Loucy (cell line): Measurements from ENCODE around the gene OR2A1.
"Not testable (repeated sequence)": the region's sequence is repeated elsewhere in the genome, so short reads cannot be mapped to it uniquely, and the experiment has no call there.

Experiments
- H2AFZ ChIP-seq: fragments of 200-600 bp; sonication (generic); 2 replicates; pipeline ENCODE4 v1.6.0; 2016; ENCODE audit warnings: antibody characterized with exemption, mild to moderate bottlenecking, low read length, moderate library complexity
- H3F3A ChIP-seq: fragments of 200-600 bp; 2 replicates; pipeline ENCODE4 v1.6.0; 2016; ENCODE audit warnings: antibody characterized with exemption, low read depth, mild to moderate bottlenecking
- H3K27me3 ChIP-seq: fragments of 200-600 bp; sonication (generic); 2 replicates; pipeline ENCODE4 v1.6.1; 2014; ENCODE audit warnings: low read length, mild to moderate bottlenecking; ENCODE audit not compliant: insufficient read depth, poor library complexity, severe bottlenecking
- H3K36me3 ChIP-seq: fragments of 200-600 bp; sonication (generic); 2 replicates; pipeline ENCODE4 v1.6.1; 2016; ENCODE audit warnings: low read length; ENCODE audit not compliant: insufficient read depth
- H3K4me1 ChIP-seq: fragments of 200-600 bp; sonication (generic); 2 replicates; pipeline ENCODE4 v1.5.1; 2014; ENCODE audit warnings: low read length, mild to moderate bottlenecking; ENCODE audit not compliant: insufficient read depth, poor library complexity, severe bottlenecking
- H3K4me2 ChIP-seq: fragments of 200-600 bp; sonication (generic); 2 replicates; pipeline ENCODE4 v1.6.0; 2014; ENCODE audit warnings: antibody characterized with exemption, low read length, low read depth, mild to moderate bottlenecking; ENCODE audit not compliant: poor library complexity, severe bottlenecking
- H3K4me3 ChIP-seq: fragments of 200-600 bp; sonication (generic); 2 replicates; pipeline ENCODE4 v1.5.1; 2014; ENCODE audit warnings: low read length, mild to moderate bottlenecking, mixed read lengths; ENCODE audit not compliant: poor library complexity, severe bottlenecking
- H3K79me2 ChIP-seq: fragments of 200-600 bp; sonication (generic); 2 replicates; pipeline ENCODE4 v1.6.1; 2014; ENCODE audit warnings: low read length; ENCODE audit not compliant: insufficient read depth
- H3K9ac ChIP-seq: fragments of 200-600 bp; sonication (generic); 2 replicates; pipeline ENCODE4 v1.6.0; 2014; ENCODE audit warnings: mild to moderate bottlenecking, low read depth, low read length, moderate library complexity; ENCODE audit not compliant: poor library complexity, severe bottlenecking
- H3K9me2 ChIP-seq: fragments of 200-600 bp; sonication (generic); replicated peaks from 2 replicates; pipeline ENCODE4 v1.6.1; 2016; ENCODE audit warnings: low read depth, low read length, mixed read lengths
- H3K9me3 ChIP-seq: fragments of 200-600 bp; sonication (generic); 2 replicates; pipeline ENCODE4 v1.6.1; 2014; ENCODE audit warnings: mild to moderate bottlenecking, antibody characterized with exemption, low read length, low read depth; ENCODE audit not compliant: insufficient read depth
- H4K20me1 ChIP-seq: fragments of 200-600 bp; sonication (generic); 2 replicates; pipeline ENCODE4 v1.6.0; 2014; ENCODE audit warnings: antibody characterized with exemption, low read length, mild to moderate bottlenecking; ENCODE audit not compliant: insufficient read depth, poor library complexity, severe bottlenecking

The OR2A1 gene

GRCh38 chr7:144330044-144330443 lies 17.8 kb downstream of the OR2A1 start:
- H3K4me2 ChIP-seq, H4K20me1 ChIP-seq, H3K9ac ChIP-seq, H3K27me3 ChIP-seq, H3F3A ChIP-seq, H3K9me3 ChIP-seq, H3K79me2 ChIP-seq, H3K4me1 ChIP-seq, H2AFZ ChIP-seq, H3K4me3 ChIP-seq, H3K36me3 ChIP-seq, H3K9me2 ChIP-seq: not testable (repeated sequence)

GRCh38 chr7:144331221-144331995 lies 19.2 kb downstream of the OR2A1 start:
- H3K27me3 ChIP-seq, H3K9ac ChIP-seq, H3K9me2 ChIP-seq, H2AFZ ChIP-seq, H3K4me2 ChIP-seq, H3F3A ChIP-seq, H3K4me1 ChIP-seq, H3K4me3 ChIP-seq, H4K20me1 ChIP-seq, H3K79me2 ChIP-seq, H3K9me3 ChIP-seq, H3K36me3 ChIP-seq: not testable (repeated sequence)

GRCh38 chr7:144331996-144332288 lies 19.7 kb downstream of the OR2A1 start:
- not testable (repeated sequence) for H3K27me3 ChIP-seq, H3K4me2 ChIP-seq, H3K9me2 ChIP-seq, H3K9me3 ChIP-seq, H3K36me3 ChIP-seq, H4K20me1 ChIP-seq, H3K4me1 ChIP-seq, H2AFZ ChIP-seq, H3F3A ChIP-seq, H3K9ac ChIP-seq, H3K4me3 ChIP-seq, H3K79me2 ChIP-seq

- not testable (repeated sequence) for H3K27me3 ChIP-seq, H3K79me2 ChIP-seq, H3K9me3 ChIP-seq, H3K4me1 ChIP-seq, H2AFZ ChIP-seq, H3K9ac ChIP-seq, H3K4me2 ChIP-seq, H3K4me3 ChIP-seq, H3K36me3 ChIP-seq, H3K9me2 ChIP-seq, H3F3A ChIP-seq, H4K20me1 ChIP-seq
Observed at GRCh38 chr7:144348625-144349024, 36.4 kb downstream of the OR2A1 start.

GRCh38 chr7:144351667-144352066 lies 39.4 kb downstream of the OR2A1 start:
- not testable (repeated sequence) for H3F3A ChIP-seq, H3K4me3 ChIP-seq, H3K36me3 ChIP-seq, H3K9ac ChIP-seq, H4K20me1 ChIP-seq, H3K27me3 ChIP-seq, H2AFZ ChIP-seq, H3K79me2 ChIP-seq, H3K9me3 ChIP-seq, H3K4me1 ChIP-seq, H3K9me2 ChIP-seq, H3K4me2 ChIP-seq

- not testable (repeated sequence) for H3F3A ChIP-seq, H3K4me1 ChIP-seq, H3K9me3 ChIP-seq, H3K79me2 ChIP-seq, H3K27me3 ChIP-seq, H3K9ac ChIP-seq, H3K9me2 ChIP-seq, H3K36me3 ChIP-seq, H3K4me2 ChIP-seq, H2AFZ ChIP-seq, H3K4me3 ChIP-seq, H4K20me1 ChIP-seq
Observed at GRCh38 chr7:144355176-144355822, 43.1 kb downstream of the OR2A1 start, which contains the start of gene ARHGEF5. TSS of gene ARHGEF5 (plus strand) at chr7:144355402. CDS start at chr7:144362670, 7,268 bp downstream.

GRCh38 chr7:144356185-144356584 lies 44.0 kb downstream of the OR2A1 start:
- H3K9me3 ChIP-seq, H2AFZ ChIP-seq, H3K27me3 ChIP-seq, H3K79me2 ChIP-seq, H3K9me2 ChIP-seq, H3F3A ChIP-seq, H4K20me1 ChIP-seq, H3K4me1 ChIP-seq, H3K4me2 ChIP-seq, H3K4me3 ChIP-seq, H3K9ac ChIP-seq, H3K36me3 ChIP-seq: not testable (repeated sequence)
